HUES6 (cell line): ENCODE data around the gene COG5.

Source experiments
- H3K27ac ChIP-seq: 2 replicates; pipeline ENCODE4 v1.7.0; 2013; ENCODE audit warnings: low read depth, mild to moderate bottlenecking, low read length, inconsistent platforms
- H3K27me3 ChIP-seq: 2 replicates; pipeline ENCODE4 v1.6.1; 2013; ENCODE audit warnings: low read length; ENCODE audit not compliant: control insufficient read depth, insufficient read depth
- H3K36me3 ChIP-seq: 2 replicates; pipeline ENCODE4 v1.6.1; 2013; ENCODE audit warnings: low read length; ENCODE audit not compliant: control insufficient read depth, insufficient read depth
- H3K4me1 ChIP-seq: 2 replicates; pipeline ENCODE4 v1.6.1; 2013; ENCODE audit warnings: low read length; ENCODE audit not compliant: control insufficient read depth, insufficient read depth
- H3K4me3 ChIP-seq: 2 replicates; pipeline ENCODE4 v1.5.1; 2013; ENCODE audit warnings: low read depth, low read length
- H3K9ac ChIP-seq: one replicate; pipeline ENCODE4 v1.6.1; 2013; ENCODE audit warnings: mild to moderate bottlenecking, low read length
- H3K9me3 ChIP-seq: 2 replicates; pipeline ENCODE4 v1.6.1; 2013; ENCODE audit warnings: low read depth, low read length; ENCODE audit not compliant: control insufficient read depth, insufficient read depth

COG5 gene

DNA sequence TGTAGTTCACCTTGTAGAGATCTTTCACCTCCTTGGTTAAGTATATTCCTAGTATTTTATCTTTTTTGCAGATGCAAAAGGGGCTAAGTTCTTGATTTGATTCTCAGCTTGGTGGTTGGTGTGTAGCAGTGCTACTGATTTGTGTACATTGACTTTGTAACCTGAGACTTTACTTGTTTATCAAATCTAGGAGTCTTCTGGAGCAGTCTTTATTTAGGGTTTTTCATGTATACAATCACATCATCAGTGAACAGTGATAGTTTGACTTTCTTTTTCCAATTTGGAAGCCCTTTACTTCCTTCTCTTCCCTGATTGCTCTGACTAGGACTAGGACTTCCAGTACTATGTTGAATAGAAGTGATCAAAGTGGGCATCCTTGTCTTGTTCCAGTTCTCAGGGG lies 60.0 kb downstream of the COG5 start:
- H3K9ac ChIP-seq = no peak overlapping the region
- H3K27me3 ChIP-seq = no peaks in the 10 kb centered on the region
- peaks cover 6% of the 10 kb centered on the region for H3K9me3 ChIP-seq
- 0 out of 2 replicates have a peak, but pooled peaks cover 3% of the 10 kb centered on the region for H3K4me1 ChIP-seq
- H3K36me3 ChIP-seq = 0 out of 2 replicates have a peak, but pooled peaks cover 9% of the 10 kb centered on the region
- no peak overlapping the region for H3K27ac ChIP-seq
- no peak overlapping the region for H3K4me3 ChIP-seq

DNA sequence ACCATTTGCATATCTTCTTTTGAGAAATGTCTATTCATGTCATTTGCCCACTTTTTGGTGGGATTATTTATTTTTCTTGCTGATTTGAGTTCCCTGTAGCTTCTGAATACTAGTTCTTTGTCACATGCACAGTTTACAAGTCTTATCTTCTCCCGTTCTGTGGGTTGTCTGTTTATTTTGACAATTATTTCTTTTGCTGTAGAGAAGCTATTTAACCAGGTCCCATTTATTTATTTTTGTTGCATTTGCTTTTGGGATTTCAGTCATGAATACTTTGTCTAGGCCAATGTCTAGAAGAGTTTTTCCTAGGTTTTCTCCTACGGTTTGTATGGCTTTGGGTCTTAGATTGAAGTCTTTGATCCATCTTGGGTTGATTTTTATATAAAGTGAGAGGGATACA lies 60.9 kb downstream of the COG5 start:
- peaks cover 4% of the 10 kb centered on the region for H3K9me3 ChIP-seq
- no peaks in the 10 kb centered on the region for H3K27me3 ChIP-seq
- H3K27ac ChIP-seq = no peak overlapping the region
- 0 out of 2 replicates have a peak, but pooled peaks cover 3% of the 10 kb centered on the region for H3K4me1 ChIP-seq
- 0 out of 2 replicates have a peak, but pooled peaks cover 9% of the 10 kb centered on the region for H3K36me3 ChIP-seq
- H3K9ac ChIP-seq = no peak overlapping the region
- H3K4me3 ChIP-seq = no peak overlapping the region

DNA sequence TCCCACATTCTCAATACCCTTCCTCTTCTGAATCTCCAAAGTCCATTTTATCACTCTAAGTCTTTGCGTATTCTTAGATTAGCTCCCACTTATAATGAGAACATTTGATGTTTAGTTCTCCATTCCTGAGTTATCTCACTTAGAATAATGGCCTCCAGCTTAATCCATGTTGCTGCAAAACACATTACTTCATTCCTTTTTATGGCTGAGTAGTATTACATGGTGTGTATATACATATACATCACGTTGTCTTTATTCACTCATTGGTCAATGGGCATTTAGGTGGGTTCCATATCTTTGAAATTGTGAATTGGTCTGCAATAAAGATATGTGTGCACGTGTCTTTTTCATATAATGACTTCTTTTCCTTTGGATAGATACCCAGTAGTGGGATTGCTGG lies 61.6 kb downstream of the COG5 start:
- H3K4me3 ChIP-seq = no peak overlapping the region
- H3K36me3 ChIP-seq = 0 out of 2 replicates have a peak, but pooled peaks cover 9% of the 10 kb centered on the region
- H3K27ac ChIP-seq = no peak overlapping the region
- H3K9me3 ChIP-seq = no peaks in the 10 kb centered on the region
- no peaks in the 10 kb centered on the region for H3K27me3 ChIP-seq
- H3K4me1 ChIP-seq = 0 out of 2 replicates have a peak, but pooled peaks cover 3% of the 10 kb centered on the region
- no peak overlapping the region for H3K9ac ChIP-seq

DNA sequence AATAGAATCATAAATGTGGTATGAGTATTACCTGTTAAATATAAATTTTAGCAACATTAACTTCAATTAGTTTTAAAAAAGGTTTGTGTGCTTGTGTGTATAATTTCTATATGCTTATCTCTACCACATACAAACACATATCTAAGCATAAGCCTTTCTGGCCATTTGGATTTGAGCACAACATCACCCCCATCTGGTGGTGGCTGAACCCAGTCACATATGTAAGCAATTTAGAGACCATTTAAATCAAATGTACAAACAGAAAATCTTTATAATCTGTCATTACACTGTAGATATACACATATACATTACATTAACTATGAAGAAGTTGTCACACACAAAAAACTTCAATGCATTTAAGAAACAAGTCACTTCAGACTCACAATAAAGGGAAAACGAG lies 62.1 kb downstream of the COG5 start:
- Histone ChIP-seq H3K4me1 (no peaks in the 10 kb centered on the region), H3K36me3 (peaks cover 9% of the 10 kb centered on the region; the same call in 1 of the 2 replicates), H3K9me3 (no peaks in the 10 kb centered on the region), H3K4me3 (no peak overlapping the region), H3K9ac (no peak overlapping the region), H3K27me3 (no peaks in the 10 kb centered on the region), H3K27ac (no peak overlapping the region)

DNA sequence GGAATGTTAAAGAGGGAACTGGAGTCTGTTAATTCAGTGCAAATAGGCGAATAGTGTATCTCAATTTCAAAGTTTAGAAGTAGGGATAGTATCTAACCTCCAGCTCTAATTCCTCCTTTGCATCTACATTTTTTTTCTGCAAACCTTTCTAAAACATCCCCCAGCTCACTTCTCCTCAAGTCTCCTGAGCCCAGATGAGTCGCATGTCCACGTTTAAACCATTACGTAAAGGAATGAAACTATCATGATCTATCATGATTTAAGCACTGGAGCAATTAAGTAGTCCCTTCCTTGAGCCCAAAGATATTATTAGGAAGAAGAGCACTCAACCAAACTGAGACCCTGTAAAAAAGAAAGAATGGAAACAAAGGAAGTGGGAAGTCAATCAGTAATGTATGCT lies 64.0 kb downstream of the COG5 start:
- H3K9me3 ChIP-seq = no peaks in the 10 kb centered on the region
- no peak overlapping the region for H3K4me3 ChIP-seq
- H3K27me3 ChIP-seq = no peaks in the 10 kb centered on the region
- H3K4me1 ChIP-seq = no peaks in the 10 kb centered on the region
- no peak overlapping the region for H3K9ac ChIP-seq
- H3K27ac ChIP-seq = no peak overlapping the region
- no peaks in the 10 kb centered on the region; the same call in 1 of the 2 replicates for H3K36me3 ChIP-seq

DNA sequence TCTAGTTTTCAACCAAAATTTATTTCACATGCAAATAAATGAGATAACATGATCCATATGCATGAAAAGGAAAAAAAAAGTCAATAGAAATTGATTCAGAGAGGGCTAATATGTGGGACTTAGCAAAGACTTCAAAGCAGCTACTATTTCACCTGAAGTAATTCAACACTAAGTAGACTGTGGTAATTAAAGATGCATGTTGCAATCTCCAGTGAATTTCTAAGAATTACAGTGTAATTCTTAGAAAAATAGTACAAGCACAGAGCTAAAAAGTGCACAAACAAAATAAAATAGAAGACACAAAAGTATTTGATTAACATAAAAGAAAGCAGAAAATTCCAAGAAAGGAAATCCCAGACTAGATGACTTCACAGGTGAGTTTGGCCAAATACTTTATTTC lies 68.2 kb downstream of the COG5 start:
- no peaks in the 10 kb centered on the region for H3K27me3 ChIP-seq
- H3K9ac ChIP-seq = no peak overlapping the region
- H3K4me3 ChIP-seq = no peak overlapping the region
- H3K9me3 ChIP-seq = no peaks in the 10 kb centered on the region
- H3K4me1 ChIP-seq = no peaks in the 10 kb centered on the region
- no peaks in the 10 kb centered on the region; the same call in 1 of the 2 replicates for H3K36me3 ChIP-seq
- no peak overlapping the region for H3K27ac ChIP-seq

DNA sequence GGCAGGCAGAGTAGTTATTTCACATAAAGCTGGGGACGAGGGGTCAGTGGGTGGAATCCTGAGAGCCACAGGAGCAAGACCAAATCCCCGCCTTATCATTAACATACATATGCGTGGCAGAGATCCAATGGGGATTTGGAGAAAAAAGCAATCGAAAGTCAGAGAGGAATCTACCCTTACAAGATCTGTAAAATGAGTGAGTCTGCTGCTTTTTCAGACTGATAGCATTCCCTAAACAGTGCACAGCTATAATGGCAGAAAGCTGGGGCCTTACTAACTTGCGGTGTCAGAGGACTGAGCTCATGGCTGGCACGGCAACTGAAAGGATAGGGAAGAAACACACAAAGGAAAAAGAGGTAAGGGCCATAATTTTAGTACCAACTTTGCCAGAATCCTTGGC lies 68.8 kb downstream of the COG5 start:
- Histone ChIP-seq H3K36me3 (no peaks in the 10 kb centered on the region; the same call in 1 of the 2 replicates), H3K9ac (no peak overlapping the region), H3K4me3 (no peak overlapping the region), H3K9me3 (no peaks in the 10 kb centered on the region), H3K27me3 (no peaks in the 10 kb centered on the region), H3K4me1 (no peaks in the 10 kb centered on the region), H3K27ac (no peak overlapping the region)

DNA sequence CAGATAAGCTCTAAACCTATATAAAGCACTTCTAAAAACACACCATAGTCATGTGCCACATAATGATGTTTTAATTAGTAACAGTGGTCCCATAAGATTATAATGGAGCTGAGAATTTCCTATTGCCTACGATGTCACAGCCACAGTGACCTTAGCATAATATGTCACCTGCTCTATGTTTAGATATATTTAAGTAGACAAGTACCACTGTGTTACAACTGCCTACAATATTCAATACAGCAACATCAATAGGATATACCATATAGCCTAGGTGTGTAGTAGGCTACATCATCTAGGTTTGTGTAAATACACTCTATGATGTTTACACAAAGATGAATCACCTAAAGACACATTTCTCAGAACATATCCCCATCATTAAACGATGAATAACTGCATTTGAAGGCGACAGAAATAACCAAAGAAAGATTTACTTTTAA lies 69.4 kb downstream of the COG5 start:
- Histone ChIP-seq H3K27me3 (no peaks in the 10 kb centered on the region), H3K9ac (no peak overlapping the region), H3K4me3 (no peak overlapping the region), H3K9me3 (no peaks in the 10 kb centered on the region), H3K36me3 (no peaks in the 10 kb centered on the region; the same call in 1 of the 2 replicates), H3K4me1 (no peaks in the 10 kb centered on the region), H3K27ac (no peak overlapping the region)

DNA sequence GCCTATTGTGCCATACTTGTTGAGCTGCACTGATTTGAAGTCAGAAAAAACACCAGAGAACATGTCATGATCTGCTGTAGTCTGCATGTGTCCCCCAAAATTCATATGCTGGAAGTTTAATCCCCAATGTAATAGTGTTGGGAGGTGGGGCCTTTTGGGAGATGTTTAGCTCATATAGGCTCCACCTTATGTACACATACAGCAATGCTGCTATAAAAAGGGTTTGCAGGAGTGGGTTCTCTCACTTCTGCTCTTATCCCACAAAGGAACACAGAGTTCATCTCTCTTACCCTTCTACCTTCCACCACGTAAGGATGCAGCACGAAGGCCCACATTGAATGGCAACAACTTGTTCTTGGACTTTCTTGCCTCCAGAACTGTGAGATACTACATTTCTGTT lies 70.8 kb downstream of the COG5 start:
- Histone ChIP-seq H3K4me3 (no peak overlapping the region), H3K4me1 (no peaks in the 10 kb centered on the region), H3K9ac (no peak overlapping the region), H3K27ac (no peak overlapping the region), H3K36me3 (no peaks in the 10 kb centered on the region; the same call in 1 of the 2 replicates), H3K27me3 (no peaks in the 10 kb centered on the region), H3K9me3 (no peaks in the 10 kb centered on the region)

DNA sequence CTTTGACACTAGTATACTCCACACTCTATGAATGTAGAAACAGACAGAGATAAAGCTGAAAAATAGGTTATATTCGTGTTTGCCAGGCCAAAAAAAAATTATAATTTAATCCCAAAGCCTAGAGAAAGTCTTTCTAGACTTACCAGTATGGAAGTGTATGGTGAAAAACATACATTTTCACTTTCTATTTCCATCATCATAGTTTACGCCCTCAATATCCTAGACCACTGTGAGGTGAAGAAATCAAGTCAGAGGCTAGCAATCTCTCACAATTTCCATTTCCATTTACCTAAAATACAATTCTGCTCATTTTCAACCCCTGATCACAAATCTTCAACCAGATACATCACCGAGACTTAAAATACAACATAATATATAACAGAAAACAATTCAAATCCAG lies 77.7 kb downstream of the COG5 start:
- Histone ChIP-seq H3K4me1 (no peaks in the 10 kb centered on the region), H3K27ac (no peak overlapping the region)

DNA sequence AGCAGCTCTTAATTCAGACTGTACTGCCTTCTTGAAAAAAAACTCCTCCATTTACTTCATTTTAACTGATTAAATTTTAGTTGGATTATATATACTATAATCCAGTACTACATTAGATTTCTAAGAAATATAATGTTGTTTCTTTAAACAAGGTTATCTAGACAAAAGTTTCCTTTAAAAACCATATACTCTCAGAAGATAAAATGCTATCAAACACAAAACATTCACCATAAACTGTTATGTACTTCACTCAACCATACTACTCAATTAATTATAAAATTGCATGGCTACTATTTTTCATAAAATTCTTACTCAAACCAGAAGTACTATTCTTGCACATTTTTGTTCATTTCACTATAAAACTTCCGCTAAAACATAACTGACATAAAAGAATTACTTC lies 81.1 kb downstream of the COG5 start:
- no peaks in the 10 kb centered on the region for H3K27me3 ChIP-seq
- H3K9me3 ChIP-seq = no peaks in the 10 kb centered on the region
- no peaks in the 10 kb centered on the region for H3K4me1 ChIP-seq
- no peaks in the 10 kb centered on the region for H3K36me3 ChIP-seq
- H3K4me3 ChIP-seq = no peak overlapping the region
- H3K27ac ChIP-seq = no peak overlapping the region
- no peak overlapping the region for H3K9ac ChIP-seq

More for the DNA sequence above, 77.7 kb downstream of the COG5 start:
- Histone ChIP-seq H3K36me3 (no peaks in the 10 kb centered on the region), H3K9ac (no peak overlapping the region), H3K27me3 (no peaks in the 10 kb centered on the region), H3K9me3 (no peaks in the 10 kb centered on the region), H3K4me3 (no peak overlapping the region)

DNA sequence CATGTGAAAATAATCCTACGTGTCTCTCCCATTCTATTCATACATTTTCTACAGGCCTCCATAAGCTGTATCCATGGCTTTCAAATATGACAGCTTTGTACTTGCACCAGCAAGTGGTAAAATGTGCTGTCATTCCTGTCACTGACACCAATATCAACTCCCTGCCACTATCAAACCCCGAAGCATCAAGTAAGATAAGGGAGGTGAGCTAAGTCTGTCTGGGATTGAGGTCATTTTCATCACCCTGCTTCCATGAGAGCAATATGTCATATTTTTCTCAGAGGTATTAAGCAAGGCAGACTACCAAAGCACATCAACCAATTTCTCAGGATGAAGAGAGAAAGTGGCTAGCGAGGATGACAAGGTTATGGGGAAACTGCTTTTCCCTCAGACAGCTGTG lies 82.8 kb downstream of the COG5 start:
- H3K9me3 ChIP-seq = no peaks in the 10 kb centered on the region
- H3K27me3 ChIP-seq = no peaks in the 10 kb centered on the region
- H3K4me1 ChIP-seq = no peaks in the 10 kb centered on the region
- no peaks in the 10 kb centered on the region for H3K36me3 ChIP-seq
- no peak overlapping the region for H3K27ac ChIP-seq
- no peak overlapping the region for H3K4me3 ChIP-seq
- H3K9ac ChIP-seq = no peak overlapping the region
